ENCODE results near the gene HOXC5. TPM values are rescaled to one million over a fixed set of nuclear protein-coding genes. Genes with fewer than 3 reads are reported as not detected.

Gene HOXC5
- total RNA-seq, 1 donor from 2014 or later: not detected

DNA sequence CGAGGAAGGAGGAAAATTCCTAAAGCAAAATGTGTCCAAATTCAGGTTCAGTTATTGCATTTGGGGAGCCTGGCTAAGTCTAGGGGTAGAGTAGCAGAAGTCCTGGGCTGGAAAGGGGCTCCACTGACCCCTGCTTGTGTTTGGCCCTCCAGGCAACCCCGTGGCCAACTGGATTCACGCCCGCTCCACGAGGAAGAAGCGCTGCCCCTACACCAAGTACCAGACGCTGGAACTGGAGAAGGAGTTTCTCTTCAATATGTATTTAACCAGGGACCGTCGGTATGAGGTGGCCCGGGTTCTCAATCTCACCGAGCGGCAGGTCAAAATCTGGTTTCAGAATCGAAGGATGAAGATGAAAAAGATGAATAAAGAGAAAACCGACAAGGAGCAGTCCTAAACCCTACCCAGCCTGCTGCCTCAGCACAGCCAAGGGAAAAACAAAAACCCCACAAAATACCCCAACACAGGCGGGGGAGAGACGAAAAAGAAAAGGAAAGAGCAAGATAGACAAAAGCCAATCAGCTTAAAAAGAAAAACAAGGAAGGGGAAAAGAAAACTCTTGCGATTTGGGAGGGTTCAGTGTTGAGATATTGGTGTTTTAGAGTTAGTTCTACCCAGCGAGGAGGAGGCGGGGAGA lies 30.5 kb upstream of the HOXC5 start:
- peaks cover 38% of the 10 kb centered on the region for H3K27me3 Mint-ChIP-seq (ENCODE audit: unreplicated experiment)
- no peaks in the 10 kb centered on the region for H3K36me3 Mint-ChIP-seq (ENCODE audit: low read depth, unreplicated experiment)
- H3K27ac Mint-ChIP-seq (ENCODE audit: unreplicated experiment): peak overlapping the region; percentile 3
- TF ChIP-seq, protein P1, sequence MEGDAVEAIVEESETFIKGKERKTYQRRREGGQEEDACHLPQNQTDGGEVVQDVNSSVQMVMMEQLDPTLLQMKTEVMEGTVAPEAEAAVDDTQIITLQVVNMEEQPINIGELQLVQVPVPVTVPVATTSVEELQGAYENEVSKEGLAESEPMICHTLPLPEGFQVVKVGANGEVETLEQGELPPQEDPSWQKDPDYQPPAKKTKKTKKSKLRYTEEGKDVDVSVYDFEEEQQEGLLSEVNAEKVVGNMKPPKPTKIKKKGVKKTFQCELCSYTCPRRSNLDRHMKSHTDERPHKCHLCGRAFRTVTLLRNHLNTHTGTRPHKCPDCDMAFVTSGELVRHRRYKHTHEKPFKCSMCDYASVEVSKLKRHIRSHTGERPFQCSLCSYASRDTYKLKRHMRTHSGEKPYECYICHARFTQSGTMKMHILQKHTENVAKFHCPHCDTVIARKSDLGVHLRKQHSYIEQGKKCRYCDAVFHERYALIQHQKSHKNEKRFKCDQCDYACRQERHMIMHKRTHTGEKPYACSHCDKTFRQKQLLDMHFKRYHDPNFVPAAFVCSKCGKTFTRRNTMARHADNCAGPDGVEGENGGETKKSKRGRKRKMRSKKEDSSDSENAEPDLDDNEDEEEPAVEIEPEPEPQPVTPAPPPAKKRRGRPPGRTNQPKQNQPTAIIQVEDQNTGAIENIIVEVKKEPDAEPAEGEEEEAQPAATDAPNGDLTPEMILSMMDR (IDR thresholded peaks at IDR 0.05; ENCODE audit: unreplicated experiment): no peak
- peaks cover 15% of the 10 kb centered on the region for H3K4me1 Mint-ChIP-seq (ENCODE audit: unreplicated experiment)
- no peak for DNase-seq (ENCODE audit: low spot score)
- no peaks in the 10 kb centered on the region for H3K9me3 Mint-ChIP-seq (ENCODE audit: unreplicated experiment)
- no peak overlapping the region for H3K4me3 Mint-ChIP-seq (ENCODE audit: unreplicated experiment)

GRCh38 chr12:54002915-54003389 lies 29.9 kb upstream of the HOXC5 start:
- TF ChIP-seq, protein P1 (IDR thresholded peaks at IDR 0.05; ENCODE audit: unreplicated experiment): peak; percentile 17
- H3K36me3 Mint-ChIP-seq (ENCODE audit: low read depth, unreplicated experiment): no peaks in the 10 kb centered on the region
- peak overlapping the region; percentile 3 for H3K27ac Mint-ChIP-seq (ENCODE audit: unreplicated experiment)
- no peaks in the 10 kb centered on the region for H3K9me3 Mint-ChIP-seq (ENCODE audit: unreplicated experiment)
- peaks cover 11% of the 10 kb centered on the region for H3K4me1 Mint-ChIP-seq (ENCODE audit: unreplicated experiment)
- no peak for DNase-seq (ENCODE audit: low spot score)
- H3K4me3 Mint-ChIP-seq (ENCODE audit: unreplicated experiment): no peak overlapping the region
- H3K27me3 Mint-ChIP-seq (ENCODE audit: unreplicated experiment): peaks cover 38% of the 10 kb centered on the region

DNA sequence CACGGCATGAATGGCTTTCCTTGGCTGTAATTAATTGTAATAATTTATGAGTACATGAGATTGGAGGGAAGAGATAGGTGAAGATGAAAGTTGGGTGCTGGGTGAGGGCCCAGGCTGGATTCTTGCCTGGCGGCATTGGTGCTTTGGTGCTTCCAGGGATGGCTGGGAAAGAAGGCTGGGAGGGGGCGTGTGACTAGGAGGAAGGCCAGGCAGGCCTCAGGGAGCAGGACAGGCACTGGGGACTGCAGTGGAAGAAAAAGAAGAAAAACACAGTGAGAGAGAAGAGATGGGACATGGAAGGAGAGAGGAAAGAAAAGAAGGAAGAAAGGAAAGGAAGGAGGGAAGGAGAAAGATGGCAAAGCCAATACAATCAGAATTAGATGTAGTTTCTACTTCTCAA lies 29.2 kb upstream of the HOXC5 start:
- Mint-ChIP-seq H3K27ac (ENCODE audit: unreplicated experiment) (no peak overlapping the region), H3K4me3 (ENCODE audit: unreplicated experiment) (no peak overlapping the region), H3K36me3 (ENCODE audit: low read depth, unreplicated experiment) (no peaks in the 10 kb centered on the region), H3K9me3 (ENCODE audit: unreplicated experiment) (no peaks in the 10 kb centered on the region), H3K4me1 (ENCODE audit: unreplicated experiment) (peaks cover 11% of the 10 kb centered on the region), H3K27me3 (ENCODE audit: unreplicated experiment) (peaks cover 33% of the 10 kb centered on the region)
- TF ChIP-seq, protein P1 (IDR thresholded peaks at IDR 0.05; ENCODE audit: unreplicated experiment): no peak
- no peak for DNase-seq (ENCODE audit: low spot score)

- Mint-ChIP-seq H3K4me3 (ENCODE audit: unreplicated experiment) (no peak overlapping the region), H3K9me3 (ENCODE audit: unreplicated experiment) (no peaks in the 10 kb centered on the region), H3K27me3 (ENCODE audit: unreplicated experiment) (peaks cover 32% of the 10 kb centered on the region), H3K36me3 (ENCODE audit: low read depth, unreplicated experiment) (no peaks in the 10 kb centered on the region), H3K4me1 (ENCODE audit: unreplicated experiment) (peaks cover 11% of the 10 kb centered on the region), H3K27ac (ENCODE audit: unreplicated experiment) (no peak overlapping the region)
- TF ChIP-seq, protein P1 (IDR thresholded peaks at IDR 0.05; ENCODE audit: unreplicated experiment): no peak
- DNase-seq (ENCODE audit: low spot score): no peak
These were observed 28.6 kb upstream of the HOXC5 start for GRCh38 chr12:54004063-54004840.
